Liver (tissue), 9 donors: ENCODE measurements around the gene ESRRB. TPM values are rescaled to one million over a fixed set of nuclear protein-coding genes. Genes with fewer than 3 reads are reported as not detected.

Source experiments
- DNase-seq: peaks from one replicate; pipeline ENCODE4 v3.0.0-alpha.2; 2017; ENCODE audit warnings: low spot score
- H3K27ac ChIP-seq, 2 donors: one replicate each; pipeline ENCODE4 v1.7.0; 2013; ENCODE audit warnings: inconsistent platforms in 2 of 2, low read length in 2 of 2, control low read depth in 1 of 2, low read depth in 1 of 2, mild to moderate bottlenecking in 1 of 2
- H3K27me3 ChIP-seq, 4 donors: one replicate each; pipeline versions ENCODE4 v1.6.1 to v1.7.0; 2013; ENCODE audit warnings: low read length in 3 of 4, inconsistent platforms in 1 of 4, mild to moderate bottlenecking in 1 of 4, moderate library complexity in 1 of 4; ENCODE audit not compliant: control insufficient read depth in 4 of 4, insufficient read depth in 4 of 4
- H3K36me3 ChIP-seq, 4 donors: one replicate each; pipeline versions ENCODE4 v1.6.1 to v1.7.0; 2013; ENCODE audit warnings: low read length in 3 of 4, mild to moderate bottlenecking in 3 of 4, low read depth in 1 of 4, moderate library complexity in 1 of 4; ENCODE audit not compliant: control insufficient read depth in 4 of 4, insufficient read depth in 3 of 4
- H3K4me1 ChIP-seq, 4 donors: one replicate each; pipeline versions ENCODE4 v1.6.1 to v1.7.0; 2013; ENCODE audit warnings: low read length in 3 of 4, mild to moderate bottlenecking in 3 of 4, moderate library complexity in 1 of 4; ENCODE audit not compliant: control insufficient read depth in 4 of 4, insufficient read depth in 4 of 4
- H3K4me3 ChIP-seq, 3 donors: one replicate each; pipeline versions ENCODE4 v1.6.1 to v1.7.0; 2013; ENCODE audit warnings: low read length in 3 of 3, control low read depth in 1 of 3, low read depth in 1 of 3, mild to moderate bottlenecking in 1 of 3
- H3K9ac ChIP-seq, 2 donors: one replicate each; pipeline ENCODE4 v1.7.0; 2013; ENCODE audit warnings: low read length in 2 of 2, mild to moderate bottlenecking in 2 of 2, moderate library complexity in 2 of 2, control low read depth in 1 of 2, low read depth in 1 of 2
- H3K9me3 ChIP-seq, 4 donors: one replicate each; pipeline versions ENCODE4 v1.6.1 to v1.7.0; 2013; ENCODE audit warnings: low read length in 3 of 4; ENCODE audit not compliant: control insufficient read depth in 4 of 4
- ATF3 ChIP-seq: IDR thresholded peaks from 2 replicates; pipeline ENCODE4 v1.6.1; 2016; ENCODE audit warnings: antibody characterized with exemption
- CTCF ChIP-seq: fragments of 150-350 bp; IDR thresholded peaks from 2 replicates; pipeline ENCODE4 v1.5.1; 2017; ENCODE audit warnings: improper control_type of control experiment, low read depth, low read length; ENCODE audit not compliant: missing input control
- EGR1 ChIP-seq, 2 donors: IDR thresholded peaks; 2 replicates each; pipeline ENCODE4 v1.6.1; 2016 to 2018; ENCODE audit warnings: antibody characterized with exemption in 2 of 2, low read depth in 2 of 2
- FOXA1 ChIP-seq: IDR thresholded peaks from 2 replicates; pipeline ENCODE4 v1.6.1; 2016; ENCODE audit warnings: antibody characterized with exemption
- FOXA2 ChIP-seq: IDR thresholded peaks from 2 replicates; pipeline ENCODE4 v1.6.1; 2016; ENCODE audit warnings: antibody characterized with exemption
- HNF4A ChIP-seq, 2 donors: conservative IDR thresholded peaks; 2 replicates each; pipeline ENCODE4 v1.6.1; 2016; ENCODE audit warnings: antibody characterized with exemption in 2 of 2, mild to moderate bottlenecking in 2 of 2
- HNF4G ChIP-seq: IDR thresholded peaks from 2 replicates; pipeline ENCODE4 v1.6.1; 2016; ENCODE audit warnings: antibody characterized with exemption
- JUND ChIP-seq, 2 donors: IDR thresholded peaks; 2 replicates each; pipeline ENCODE4 v1.6.1; 2016; ENCODE audit warnings: antibody characterized with exemption in 2 of 2
- MAX ChIP-seq: IDR thresholded peaks from 2 replicates; pipeline ENCODE4 v1.6.1; 2016; ENCODE audit warnings: antibody characterized with exemption
- NR2F2 ChIP-seq: IDR thresholded peaks from 2 replicates; pipeline ENCODE4 v1.6.1; 2016; ENCODE audit warnings: antibody characterized with exemption
- RAD21 ChIP-seq, 2 donors: IDR thresholded peaks; 2 replicates each; pipeline ENCODE4 v1.6.1; 2016; ENCODE audit warnings: antibody characterized with exemption in 2 of 2, mild to moderate bottlenecking in 2 of 2
- RXRA ChIP-seq, 2 donors: IDR thresholded peaks; 2 replicates each; pipeline ENCODE4 v1.6.1; 2017 to 2018; ENCODE audit warnings: antibody characterized with exemption in 2 of 2, mild to moderate bottlenecking in 1 of 2
- SP1 ChIP-seq: IDR thresholded peaks from 2 replicates; pipeline ENCODE4 v1.6.1; 2018; ENCODE audit warnings: antibody characterized with exemption, mild to moderate bottlenecking
- TAF1 ChIP-seq: conservative IDR thresholded peaks from 2 replicates; pipeline ENCODE4 v1.6.1; 2016; ENCODE audit warnings: antibody characterized with exemption, mild to moderate bottlenecking
- YY1 ChIP-seq: IDR thresholded peaks from 2 replicates; pipeline ENCODE4 v1.6.1; 2016; ENCODE audit warnings: antibody characterized with exemption, mild to moderate bottlenecking
- WGBS: extraction: QIAGEN DNeasy Blood & Tissue Kit; methylation state at CpG from one replicate; pipeline ENCODE4 v1.1.7; 2013; 5-methylcytosine and 5-hydroxymethylcytosine counted together
- polyA plus RNA-seq, 2 donors: library from polyadenylated mRNA; stranded (reverse) in 1 of 2; unstranded in 1 of 2; fragments of 200-250 nt in 1 of 2; fragments of >200 nt in 1 of 2; fragmentation: Nextera tagmentation in 1 of 2; extraction: Ambion mirVana in 1 of 2; gene quantifications; one replicate each; pipeline versions ENCODE4 v1.2.1 to v1.2.3, GENCODE V29; 2013 to 2015
- total RNA-seq, 2 donors: library from RNA; depleted of rRNA; stranded (reverse); fragments of >200 nt; gene quantifications; one replicate each; pipeline ENCODE4 v1.2.3, GENCODE V29; 2014
- TF ChIP-seq, protein P1 (sequence below): IDR thresholded peaks from 2 replicates; pipeline ENCODE4 v1.6.1; 2016; ENCODE audit warnings: antibody characterized with exemption
- TF ChIP-seq, protein P2 (sequence below): IDR thresholded peaks from 2 replicates; pipeline ENCODE4 v1.6.1; 2016; ENCODE audit warnings: antibody characterized with exemption, mild to moderate bottlenecking
- donor health status: healthy.
- donor health status: healthy.
- donor health status: healthy.
- donor health status: healthy.
- donor health status: healthy.

The ESRRB gene
- total and polyA plus RNA-seq, 4 donors, result 0.08 to 0.21 (median 0.11) TPM

- no peak for TF ChIP-seq RAD21 (IDR thresholded peaks at IDR 0.05)
- TF ChIP-seq EGR1 (IDR thresholded peaks at IDR 0.05; ENCODE audit: low read depth in 2 of 2), result no peak
- TF ChIP-seq TAF1, result no peak
- no peak for TF ChIP-seq FOXA1
- TF ChIP-seq HNF4A (conservative IDR thresholded peaks at IDR 0.05), result no peak
- no peaks in the 10 kb centered on the region for H3K36me3 ChIP-seq
- no peak overlapping the region for H3K4me3 ChIP-seq
- no peaks in the 10 kb centered on the region for H3K9me3 ChIP-seq
- no peak overlapping the region for H3K27ac ChIP-seq
- WGBS, result 90% methylated on average over 8 of the region's 8 CpGs
- no peaks in the 10 kb centered on the region for H3K4me1 ChIP-seq
- H3K9ac ChIP-seq, result no peak overlapping the region
- no peaks in the 10 kb centered on the region for H3K27me3 ChIP-seq
- DNase-seq, result no peak
Observed at GRCh38 chr14:76467711-76468155, 91.8 kb downstream of the ESRRB start.

- H3K36me3 ChIP-seq, result no peaks in the 10 kb centered on the region
- TF ChIP-seq, protein P1, sequence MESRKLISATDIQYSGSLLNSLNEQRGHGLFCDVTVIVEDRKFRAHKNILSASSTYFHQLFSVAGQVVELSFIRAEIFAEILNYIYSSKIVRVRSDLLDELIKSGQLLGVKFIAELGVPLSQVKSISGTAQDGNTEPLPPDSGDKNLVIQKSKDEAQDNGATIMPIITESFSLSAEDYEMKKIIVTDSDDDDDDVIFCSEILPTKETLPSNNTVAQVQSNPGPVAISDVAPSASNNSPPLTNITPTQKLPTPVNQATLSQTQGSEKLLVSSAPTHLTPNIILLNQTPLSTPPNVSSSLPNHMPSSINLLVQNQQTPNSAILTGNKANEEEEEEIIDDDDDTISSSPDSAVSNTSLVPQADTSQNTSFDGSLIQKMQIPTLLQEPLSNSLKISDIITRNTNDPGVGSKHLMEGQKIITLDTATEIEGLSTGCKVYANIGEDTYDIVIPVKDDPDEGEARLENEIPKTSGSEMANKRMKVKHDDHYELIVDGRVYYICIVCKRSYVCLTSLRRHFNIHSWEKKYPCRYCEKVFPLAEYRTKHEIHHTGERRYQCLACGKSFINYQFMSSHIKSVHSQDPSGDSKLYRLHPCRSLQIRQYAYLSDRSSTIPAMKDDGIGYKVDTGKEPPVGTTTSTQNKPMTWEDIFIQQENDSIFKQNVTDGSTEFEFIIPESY, result no peak
- TF ChIP-seq EGR1 (IDR thresholded peaks at IDR 0.05; ENCODE audit: low read depth in 2 of 2), result no peak
- no peak for TF ChIP-seq HNF4A (conservative IDR thresholded peaks at IDR 0.05)
- no peak for TF ChIP-seq RXRA (IDR thresholded peaks at IDR 0.05)
- TF ChIP-seq HNF4G, result no peak
- TF ChIP-seq ATF3, result no peak
- no peak for TF ChIP-seq JUND (IDR thresholded peaks at IDR 0.05)
- no peak for TF ChIP-seq CTCF
- no peak for TF ChIP-seq FOXA2
- no peak for TF ChIP-seq SP1
- TF ChIP-seq, protein P2, sequence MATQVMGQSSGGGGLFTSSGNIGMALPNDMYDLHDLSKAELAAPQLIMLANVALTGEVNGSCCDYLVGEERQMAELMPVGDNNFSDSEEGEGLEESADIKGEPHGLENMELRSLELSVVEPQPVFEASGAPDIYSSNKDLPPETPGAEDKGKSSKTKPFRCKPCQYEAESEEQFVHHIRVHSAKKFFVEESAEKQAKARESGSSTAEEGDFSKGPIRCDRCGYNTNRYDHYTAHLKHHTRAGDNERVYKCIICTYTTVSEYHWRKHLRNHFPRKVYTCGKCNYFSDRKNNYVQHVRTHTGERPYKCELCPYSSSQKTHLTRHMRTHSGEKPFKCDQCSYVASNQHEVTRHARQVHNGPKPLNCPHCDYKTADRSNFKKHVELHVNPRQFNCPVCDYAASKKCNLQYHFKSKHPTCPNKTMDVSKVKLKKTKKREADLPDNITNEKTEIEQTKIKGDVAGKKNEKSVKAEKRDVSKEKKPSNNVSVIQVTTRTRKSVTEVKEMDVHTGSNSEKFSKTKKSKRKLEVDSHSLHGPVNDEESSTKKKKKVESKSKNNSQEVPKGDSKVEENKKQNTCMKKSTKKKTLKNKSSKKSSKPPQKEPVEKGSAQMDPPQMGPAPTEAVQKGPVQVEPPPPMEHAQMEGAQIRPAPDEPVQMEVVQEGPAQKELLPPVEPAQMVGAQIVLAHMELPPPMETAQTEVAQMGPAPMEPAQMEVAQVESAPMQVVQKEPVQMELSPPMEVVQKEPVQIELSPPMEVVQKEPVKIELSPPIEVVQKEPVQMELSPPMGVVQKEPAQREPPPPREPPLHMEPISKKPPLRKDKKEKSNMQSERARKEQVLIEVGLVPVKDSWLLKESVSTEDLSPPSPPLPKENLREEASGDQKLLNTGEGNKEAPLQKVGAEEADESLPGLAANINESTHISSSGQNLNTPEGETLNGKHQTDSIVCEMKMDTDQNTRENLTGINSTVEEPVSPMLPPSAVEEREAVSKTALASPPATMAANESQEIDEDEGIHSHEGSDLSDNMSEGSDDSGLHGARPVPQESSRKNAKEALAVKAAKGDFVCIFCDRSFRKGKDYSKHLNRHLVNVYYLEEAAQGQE, result no peak
- no peak for TF ChIP-seq NR2F2
- no peak for TF ChIP-seq YY1
- no peak for TF ChIP-seq MAX
- TF ChIP-seq FOXA1, result no peak
- TF ChIP-seq TAF1, result no peak
- no peak for TF ChIP-seq RAD21 (IDR thresholded peaks at IDR 0.05)
- DNase-seq, result no peak
- H3K9me3 ChIP-seq, result no peaks in the 10 kb centered on the region
- H3K4me1 ChIP-seq, result no peaks in the 10 kb centered on the region
- 89% methylated on average over 5 of the region's 5 CpGs for WGBS
- no peaks in the 10 kb centered on the region for H3K27me3 ChIP-seq
- H3K4me3 ChIP-seq, result no peak overlapping the region
- H3K27ac ChIP-seq, result no peak overlapping the region
- H3K9ac ChIP-seq, result no peak overlapping the region
Observed at GRCh38 chr14:76472199-76472723, 96.3 kb downstream of the ESRRB start.
